SK-N-SH (cell line): Measurements from ENCODE around the gene MYOD1. TPM values are rescaled to one million over a fixed set of nuclear protein-coding genes. Genes with fewer than 3 reads are reported as not detected.

Experiments
- polyA plus RNA-seq, 3 experiments: library from polyadenylated mRNA; depleted of rRNA; stranded (reverse); fragments of >200 nt; gene quantifications; 2 replicates each; pipeline ENCODE4 v1.2.3, GENCODE V29; 2012

The MYOD1 gene
- polyA plus RNA-seq, 1 of the 3 experiments (the other 2 are of a cell fraction) = not detected

Other genes starting within 250 kb of the MYOD1 start
- gene ABCC8, start 242.7 kb upstream of the MYOD1 start, polyA plus RNA-seq (2012; rRNA removed) = 0.71 and 1.1 TPM in 2 replicates
- not detected in 2 replicates for gene USH1C, start 175.2 kb upstream of the MYOD1 start, polyA plus RNA-seq (2012; rRNA removed)
- gene OTOG, start 172.3 kb upstream of the MYOD1 start, polyA plus RNA-seq (2012; rRNA removed) = not detected in 2 replicates
- 0.13 and 0.18 TPM in 2 replicates for gene KCNC1, start 15.2 kb downstream of the MYOD1 start, polyA plus RNA-seq (2012; rRNA removed)